GM19328 (cell line): ENCODE results near the gene LIMS2.

ENCODE experiments used
- ATAC-seq: cut with Tn5 transposase; IDR thresholded peaks from one replicate; pipeline ENCODE4 v1.9.1; 2021; ENCODE audit warnings: mild to moderate bottlenecking, moderate library complexity; ENCODE audit not compliant: unreplicated experiment

The LIMS2 gene

DNA sequence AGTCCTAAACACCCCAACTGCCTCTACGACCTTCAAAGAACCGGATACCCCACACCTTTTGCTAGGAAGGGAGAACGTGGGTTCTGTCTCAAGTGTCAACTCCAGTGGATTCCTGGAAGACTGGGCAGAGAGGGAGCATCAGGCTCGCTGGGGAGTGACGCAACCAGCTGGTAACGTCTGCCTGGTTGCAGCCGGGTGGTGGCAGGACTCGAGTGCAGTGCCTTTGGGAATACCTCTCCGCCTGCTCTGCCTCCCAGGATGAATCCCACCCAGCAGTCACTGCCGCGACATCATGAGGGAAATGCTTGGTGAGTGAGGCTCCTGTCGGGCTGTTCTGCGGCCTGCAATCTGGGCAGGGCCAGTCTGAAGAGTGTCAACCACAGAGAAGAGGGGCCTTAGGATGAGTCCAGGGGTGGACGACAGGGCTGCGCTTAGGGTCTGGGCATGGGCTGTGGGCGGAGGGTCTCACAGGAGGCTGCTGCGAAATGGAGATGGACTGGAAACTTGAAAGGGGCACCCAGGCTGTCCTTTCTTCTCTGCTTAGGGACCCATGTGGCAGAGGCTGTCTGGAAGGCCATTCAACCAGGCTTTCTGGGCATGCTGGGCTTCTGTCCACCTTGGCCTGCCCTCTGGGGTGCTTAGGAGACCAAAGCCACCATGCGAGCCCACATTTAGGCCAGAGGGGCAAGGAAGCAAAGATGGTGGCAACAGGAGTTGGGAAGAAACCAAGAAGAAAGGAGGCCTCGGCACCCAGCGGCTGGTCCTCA lies 16.5 kb downstream of the LIMS2 start:
- ATAC-seq = no peak

DNA sequence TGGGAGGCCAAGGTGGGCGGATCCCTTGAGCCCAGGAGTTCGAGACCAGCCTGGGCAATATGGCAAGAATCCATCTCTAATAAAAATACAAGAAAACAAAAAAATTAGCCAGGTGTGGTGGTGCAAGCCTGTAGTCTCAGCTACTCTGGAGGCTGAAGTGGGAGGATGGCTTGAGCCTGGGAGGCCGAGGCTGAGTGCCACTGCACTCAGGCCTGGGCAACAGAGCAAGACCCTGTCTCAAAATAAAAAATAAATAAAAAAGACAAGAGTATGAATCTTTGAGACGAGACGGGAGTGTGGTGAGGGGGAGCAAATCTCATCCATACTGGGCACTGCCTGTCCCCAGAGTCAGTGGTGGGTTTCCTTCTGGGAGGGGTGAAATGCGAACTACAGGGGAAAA lies 17.2 kb downstream of the LIMS2 start:
- ATAC-seq = no peak

DNA sequence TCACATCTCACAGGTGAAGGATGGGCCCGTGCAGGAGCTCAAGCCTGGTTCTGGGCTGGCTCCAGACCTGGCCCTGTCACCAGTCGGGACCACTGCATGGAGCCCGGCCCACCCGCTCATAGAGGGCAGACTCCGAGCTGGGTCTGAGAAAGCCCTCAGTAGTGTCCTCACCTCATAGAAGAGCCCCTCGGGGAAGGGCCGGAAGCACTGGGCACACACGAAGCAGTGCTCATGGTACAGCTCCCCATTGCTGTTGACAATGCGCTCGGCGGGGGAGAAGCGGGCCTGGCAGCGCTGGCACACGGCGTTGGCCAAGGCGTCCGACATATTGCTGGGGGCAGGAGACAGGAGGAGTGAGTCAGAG lies 18.1 kb downstream of the LIMS2 start:
- ATAC-seq = no peak

DNA sequence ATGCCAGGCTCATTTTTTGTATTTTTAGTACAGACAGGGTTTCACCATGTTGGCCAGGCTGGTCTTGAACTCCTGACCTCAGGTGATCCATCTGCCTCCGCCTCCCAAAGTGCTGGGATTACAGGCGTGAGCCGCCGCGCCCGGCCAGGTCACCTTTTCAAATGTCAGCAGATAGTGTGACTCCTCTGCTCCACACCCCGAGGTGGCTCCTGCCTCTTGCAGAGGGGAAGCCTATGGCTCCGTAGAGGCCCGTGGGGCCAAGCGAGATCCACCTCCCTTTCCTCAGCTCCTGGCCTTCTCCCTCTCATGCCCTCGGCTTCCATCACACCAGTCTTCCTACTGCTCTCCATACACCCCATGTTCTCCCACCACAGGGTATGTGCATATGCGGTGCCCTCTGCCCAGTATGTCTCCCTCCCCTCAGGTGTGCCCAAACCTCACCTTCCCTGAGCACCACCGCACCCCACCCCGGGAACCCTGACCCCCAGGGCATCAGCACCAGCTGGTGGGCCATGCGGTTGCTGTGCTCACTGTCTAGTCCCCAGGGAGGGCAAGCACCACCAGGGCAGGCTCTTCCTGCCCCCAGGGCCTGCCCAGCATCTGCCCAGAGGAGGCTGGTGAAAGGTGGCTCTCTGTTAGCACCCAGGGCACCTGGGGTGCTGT lies 18.6 kb downstream of the LIMS2 start:
- no peak for ATAC-seq

DNA sequence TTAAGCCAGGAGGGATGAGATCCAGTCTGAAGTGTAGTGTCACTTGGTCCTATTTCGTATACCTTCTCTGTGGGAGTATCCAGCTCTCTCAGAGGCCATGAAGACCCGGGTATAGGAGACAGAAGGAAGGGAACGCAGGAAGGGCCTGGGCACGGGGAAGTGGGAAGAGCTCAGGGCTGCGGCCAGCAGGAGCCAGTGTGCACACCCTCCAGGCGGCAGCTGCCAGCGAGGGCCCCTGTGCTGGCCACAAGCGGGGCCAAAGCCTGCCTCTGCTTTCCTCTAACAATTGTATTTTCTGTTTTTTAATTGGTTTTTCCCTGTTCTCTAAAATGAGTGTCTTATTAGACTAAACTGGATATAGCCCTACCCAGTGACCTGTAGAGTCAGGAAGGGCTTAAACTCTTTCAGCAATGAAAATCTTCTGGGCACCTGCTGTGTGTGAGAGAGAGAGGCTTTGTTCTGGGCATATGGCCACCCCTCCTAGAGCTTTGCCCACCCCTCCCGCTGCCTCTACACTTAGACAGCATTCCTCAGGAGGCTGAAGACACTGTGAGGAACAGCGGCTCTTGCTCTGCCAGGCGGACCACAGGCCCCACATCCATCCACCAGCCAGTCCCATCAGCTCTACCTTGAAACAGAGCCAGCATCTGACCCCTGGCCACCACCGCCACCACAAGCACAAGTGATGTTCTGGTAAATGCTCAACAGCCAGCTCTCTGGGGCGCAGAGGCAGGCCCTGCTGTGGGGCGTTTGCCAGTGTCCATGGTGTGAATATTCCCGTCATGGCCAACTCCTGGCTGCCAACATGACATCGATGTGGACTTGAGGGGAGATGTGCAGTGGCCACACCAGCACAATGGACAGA lies 19.9 kb downstream of the LIMS2 start:
- no peak for ATAC-seq

DNA sequence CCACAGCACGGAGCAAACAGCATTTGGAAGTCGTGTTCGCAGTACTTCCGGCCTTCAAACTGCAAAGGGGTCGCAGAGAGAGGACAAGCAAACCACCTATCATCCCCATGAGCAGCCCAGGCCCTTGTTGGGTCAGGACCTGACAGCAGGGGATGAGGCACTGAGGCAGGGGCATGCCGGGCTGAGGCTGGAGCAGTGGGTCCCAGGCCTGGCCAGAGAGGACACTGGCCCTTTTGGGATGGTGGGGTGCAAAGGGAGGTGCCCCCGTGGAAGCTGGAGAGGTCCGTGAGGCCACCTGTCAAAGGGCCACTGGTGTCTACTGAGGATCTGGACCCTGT lies 20.5 kb downstream of the LIMS2 start:
- no peak for ATAC-seq

DNA sequence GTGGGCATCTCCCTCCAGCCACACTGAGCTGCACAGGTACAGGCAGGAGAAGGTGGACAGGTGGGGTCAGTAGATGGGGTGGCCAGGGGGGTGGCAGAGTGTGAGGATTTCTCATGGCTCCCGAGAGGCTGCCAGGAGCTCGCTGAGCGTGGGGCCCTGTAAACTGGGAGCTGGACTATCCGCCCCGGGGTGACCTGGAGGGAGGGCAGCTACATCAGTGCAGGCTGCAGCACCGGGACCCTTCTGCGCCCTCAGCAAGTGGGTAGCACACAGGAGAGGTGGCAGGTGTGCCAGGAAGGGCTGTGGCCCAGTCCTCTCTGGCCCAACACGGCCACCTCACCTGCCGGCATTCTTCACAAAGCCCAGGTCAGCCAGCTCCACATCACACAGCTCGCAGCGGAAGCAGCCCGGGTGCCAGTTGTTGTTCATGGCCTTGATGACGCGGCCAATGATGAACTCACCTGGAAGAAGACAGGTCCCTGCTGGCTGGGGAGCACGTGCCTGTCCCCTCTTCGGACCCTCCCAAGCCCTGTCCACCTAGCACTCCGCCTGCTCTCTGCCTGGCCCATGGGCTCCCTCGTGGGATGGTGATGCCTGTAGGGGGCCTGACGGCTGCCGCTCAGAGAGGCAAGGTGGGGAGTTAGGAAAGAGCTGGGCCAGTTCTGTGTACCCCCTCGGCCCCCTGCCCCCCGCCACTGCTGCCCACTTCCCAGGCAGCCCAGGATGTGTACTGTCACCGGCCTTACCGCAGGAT lies 21.1 kb downstream of the LIMS2 start:
- no peak for ATAC-seq

DNA sequence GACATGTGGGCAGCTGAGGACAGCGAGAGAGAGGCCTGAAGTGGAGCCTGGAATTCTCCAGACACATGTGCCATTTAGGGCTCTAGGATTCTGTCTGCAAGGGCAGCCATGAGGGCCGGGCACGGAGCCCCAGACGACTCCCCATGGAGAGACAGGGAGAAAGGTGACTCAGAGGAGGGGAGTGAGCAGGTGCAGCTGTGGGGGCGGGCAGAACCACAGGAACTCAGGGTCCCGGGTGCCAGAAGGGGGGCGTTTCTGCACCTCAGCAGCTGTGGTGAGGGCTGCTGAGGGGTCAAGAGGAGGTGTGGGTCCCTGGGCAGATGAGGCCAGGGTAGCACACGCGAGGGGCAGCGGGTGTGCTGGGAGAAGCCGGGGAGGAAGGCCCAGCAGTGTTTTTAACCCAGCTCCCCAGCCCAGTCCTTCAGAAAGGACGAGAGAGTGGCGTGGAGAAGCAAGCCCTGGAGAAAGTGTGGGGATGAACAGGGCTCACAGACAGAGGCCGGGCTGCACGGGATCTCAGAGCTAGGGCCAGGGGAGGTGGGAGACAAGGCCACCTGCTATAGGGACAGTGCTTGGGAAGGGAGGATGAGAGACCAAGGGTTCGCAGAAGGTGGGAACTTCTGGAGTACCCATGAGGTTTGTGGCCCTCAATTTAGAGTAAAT lies 21.8 kb downstream of the LIMS2 start:
- no peak for ATAC-seq

DNA sequence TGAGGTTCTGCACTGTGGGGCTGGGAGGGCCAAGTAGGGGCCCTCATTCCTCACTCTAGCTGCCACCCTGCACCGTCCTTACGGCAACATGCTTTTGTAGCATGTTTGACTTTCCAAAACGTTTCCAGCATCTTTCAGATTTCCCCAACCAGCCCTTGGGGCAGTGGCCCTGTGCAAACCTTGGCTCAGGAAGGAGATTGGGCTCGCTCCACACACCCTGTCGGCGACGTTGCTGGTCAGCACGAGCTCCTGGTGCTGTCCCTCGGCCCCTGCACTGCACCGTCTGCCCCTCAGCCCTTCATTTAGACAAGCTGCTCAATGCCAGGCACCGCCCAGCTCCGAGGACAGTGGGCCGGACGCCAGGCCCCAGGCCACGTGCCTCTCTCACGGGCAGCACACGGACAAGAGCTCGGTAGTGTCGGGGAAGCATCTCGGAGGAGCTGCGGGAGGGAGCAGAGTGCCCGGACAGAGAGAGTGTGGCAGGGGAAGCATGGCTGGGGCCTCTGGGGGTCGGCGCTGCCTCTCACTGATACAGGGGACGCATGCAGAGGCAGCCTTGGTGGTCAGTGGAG lies 22.5 kb downstream of the LIMS2 start:
- no peak for ATAC-seq

DNA sequence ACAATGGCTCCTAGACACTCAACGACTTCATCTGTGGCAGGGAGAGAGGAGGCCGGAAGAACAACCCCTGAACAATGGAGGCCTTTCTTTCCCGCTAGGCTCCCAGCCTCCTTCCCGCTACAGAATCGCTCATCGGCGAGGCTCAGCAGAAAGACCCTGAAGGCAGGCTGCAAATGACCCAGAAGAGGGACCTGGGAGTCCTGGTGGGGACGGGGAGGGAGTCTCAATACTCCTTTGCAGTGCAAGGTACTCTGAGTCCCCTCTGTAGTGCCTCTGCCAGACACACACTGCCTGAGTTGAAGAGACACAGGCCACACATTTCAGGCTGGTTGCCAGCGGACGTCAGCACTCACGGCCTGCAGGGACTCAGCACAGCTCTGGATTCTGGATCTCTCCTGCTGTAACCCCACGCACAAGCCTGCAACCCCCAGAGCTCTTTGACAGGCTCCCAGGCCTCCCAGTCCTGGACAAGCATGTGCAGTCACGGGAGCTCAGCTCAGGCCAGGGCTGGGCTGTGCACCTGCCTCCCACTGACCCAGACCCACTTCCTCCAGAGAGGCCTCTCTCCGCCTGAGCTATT lies 23.3 kb downstream of the LIMS2 start:
- ATAC-seq = no peak

DNA sequence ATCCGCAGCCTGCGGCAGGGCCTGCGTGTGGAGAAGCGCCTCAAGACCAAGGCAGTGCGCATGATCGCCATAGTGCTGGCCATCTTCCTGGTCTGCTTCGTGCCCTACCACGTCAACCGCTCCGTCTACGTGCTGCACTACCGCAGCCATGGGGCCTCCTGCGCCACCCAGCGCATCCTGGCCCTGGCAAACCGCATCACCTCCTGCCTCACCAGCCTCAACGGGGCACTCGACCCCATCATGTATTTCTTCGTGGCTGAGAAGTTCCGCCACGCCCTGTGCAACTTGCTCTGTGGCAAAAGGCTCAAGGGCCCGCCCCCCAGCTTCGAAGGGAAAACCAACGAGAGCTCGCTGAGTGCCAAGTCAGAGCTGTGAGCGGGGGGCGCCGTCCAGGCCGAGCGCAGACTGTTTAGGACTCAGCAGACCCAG lies 23.9 kb downstream of the LIMS2 start:
- no peak for ATAC-seq

DNA sequence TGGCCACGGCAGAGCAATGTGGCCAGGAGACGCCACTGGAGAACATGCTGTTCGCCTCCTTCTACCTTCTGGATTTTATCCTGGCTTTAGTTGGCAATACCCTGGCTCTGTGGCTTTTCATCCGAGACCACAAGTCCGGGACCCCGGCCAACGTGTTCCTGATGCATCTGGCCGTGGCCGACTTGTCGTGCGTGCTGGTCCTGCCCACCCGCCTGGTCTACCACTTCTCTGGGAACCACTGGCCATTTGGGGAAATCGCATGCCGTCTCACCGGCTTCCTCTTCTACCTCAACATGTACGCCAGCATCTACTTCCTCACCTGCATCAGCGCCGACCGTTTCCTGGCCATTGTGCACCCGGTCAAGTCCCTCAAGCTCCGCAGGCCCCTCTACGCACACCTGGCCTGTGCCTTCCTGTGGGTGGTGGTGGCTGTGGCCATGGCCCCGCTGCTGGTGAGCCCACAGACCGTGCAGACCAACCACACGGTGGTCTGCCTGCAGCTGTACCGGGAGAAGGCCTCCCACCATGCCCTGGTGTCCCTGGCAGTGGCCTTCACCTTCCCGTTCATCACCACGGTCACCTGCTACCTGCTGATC lies 24.4 kb downstream of the LIMS2 start:
- ATAC-seq = no peak

DNA sequence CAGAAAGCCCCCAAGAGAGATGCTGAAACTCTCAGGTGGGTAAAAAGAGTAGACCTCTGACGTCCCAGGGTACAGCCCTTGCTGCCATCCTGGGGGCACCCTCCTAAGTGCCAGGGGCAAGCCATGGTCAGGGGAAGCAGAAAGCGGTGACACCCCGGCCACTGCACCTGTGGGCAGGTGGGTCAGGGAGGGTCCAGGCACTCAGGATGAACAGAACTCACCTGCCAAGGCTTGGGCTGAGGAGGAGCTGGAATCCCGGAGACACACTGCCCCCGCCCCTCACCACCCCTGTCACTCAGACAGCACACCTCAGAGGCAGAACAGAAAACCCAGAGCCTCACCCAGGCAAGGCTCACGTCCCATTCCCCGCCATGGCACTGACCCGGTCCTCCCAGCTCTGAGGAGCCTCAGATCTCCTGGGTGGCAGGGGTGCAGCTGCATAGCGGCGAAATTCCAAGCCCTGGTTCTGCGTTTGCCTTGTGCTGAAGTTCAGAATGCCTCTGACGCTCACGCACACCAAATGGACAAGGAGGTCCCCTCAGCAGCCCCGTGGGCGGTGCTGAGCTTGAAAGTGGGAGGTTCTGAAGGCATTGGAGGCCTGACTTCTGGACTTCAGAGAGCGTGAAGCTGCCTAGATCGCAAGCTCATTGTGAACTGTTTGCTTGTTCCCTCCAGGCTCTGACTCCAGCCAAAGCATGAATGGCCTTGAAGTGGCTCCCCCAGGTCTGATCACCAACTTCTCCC lies 25.1 kb downstream of the LIMS2 start:
- ATAC-seq = no peak

DNA sequence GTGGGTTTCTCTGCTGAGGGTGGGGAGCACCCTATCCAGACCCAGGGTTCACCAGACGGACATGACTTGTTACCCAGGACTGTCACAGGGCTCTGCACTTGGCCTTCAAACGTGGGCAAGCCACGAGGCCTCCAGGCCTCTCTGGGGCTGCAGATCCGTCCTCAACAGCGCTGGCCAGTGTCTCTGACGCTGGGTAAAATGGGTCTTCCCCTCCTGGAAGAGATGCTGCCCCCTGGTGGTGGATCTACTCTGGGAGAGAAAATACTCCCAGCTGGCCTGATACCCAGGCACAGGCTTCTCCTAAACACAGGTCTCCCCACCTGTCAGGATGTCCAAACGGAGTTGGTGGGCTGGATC lies 25.7 kb downstream of the LIMS2 start:
- no peak for ATAC-seq

DNA sequence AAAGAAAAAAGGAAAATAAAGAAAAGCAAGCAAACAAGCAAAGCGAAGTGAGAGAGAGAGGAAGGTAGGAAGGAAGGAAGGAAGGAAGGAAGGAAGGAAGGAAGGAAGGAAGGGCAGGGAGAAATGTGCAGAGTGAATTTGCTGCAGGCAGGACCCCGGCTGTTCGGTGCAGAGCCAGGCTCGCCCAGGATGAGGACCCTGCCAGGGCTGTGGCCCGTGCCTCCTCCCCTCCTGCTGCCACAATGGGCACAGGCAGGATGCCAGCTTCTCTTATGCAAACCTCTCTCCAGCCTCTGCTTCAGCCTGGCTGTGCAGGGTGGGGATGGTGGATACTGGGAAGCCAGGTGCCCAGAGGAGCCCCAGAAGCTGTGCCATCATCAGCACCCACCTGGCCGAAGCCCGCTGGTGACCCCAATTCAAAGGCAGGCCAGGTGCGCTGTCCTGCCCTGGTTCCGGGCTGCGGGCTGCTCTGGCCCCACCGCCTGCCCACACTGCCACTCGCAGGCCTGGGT lies 26.2 kb downstream of the LIMS2 start:
- ATAC-seq = no peak

DNA sequence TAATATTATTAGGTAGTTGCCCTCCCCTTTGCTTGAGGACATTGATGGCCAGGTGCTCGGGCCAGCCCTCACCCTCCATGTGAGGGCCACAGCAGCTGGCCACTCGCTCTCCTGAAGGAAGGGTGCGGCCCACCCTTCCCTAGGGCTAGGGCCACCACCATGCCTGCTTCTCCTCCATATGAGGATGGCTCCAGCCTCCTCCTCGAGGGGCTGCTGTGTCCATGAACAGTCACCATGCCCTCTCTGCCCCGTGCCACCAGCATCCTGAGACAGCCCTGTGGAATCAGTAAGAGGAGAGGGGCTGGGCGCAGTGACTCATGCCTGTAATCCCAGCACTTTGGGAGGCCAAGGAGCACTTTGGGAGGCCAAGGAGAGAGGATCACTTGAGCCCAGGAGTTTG lies 27.0 kb downstream of the LIMS2 start:
- no peak for ATAC-seq

DNA sequence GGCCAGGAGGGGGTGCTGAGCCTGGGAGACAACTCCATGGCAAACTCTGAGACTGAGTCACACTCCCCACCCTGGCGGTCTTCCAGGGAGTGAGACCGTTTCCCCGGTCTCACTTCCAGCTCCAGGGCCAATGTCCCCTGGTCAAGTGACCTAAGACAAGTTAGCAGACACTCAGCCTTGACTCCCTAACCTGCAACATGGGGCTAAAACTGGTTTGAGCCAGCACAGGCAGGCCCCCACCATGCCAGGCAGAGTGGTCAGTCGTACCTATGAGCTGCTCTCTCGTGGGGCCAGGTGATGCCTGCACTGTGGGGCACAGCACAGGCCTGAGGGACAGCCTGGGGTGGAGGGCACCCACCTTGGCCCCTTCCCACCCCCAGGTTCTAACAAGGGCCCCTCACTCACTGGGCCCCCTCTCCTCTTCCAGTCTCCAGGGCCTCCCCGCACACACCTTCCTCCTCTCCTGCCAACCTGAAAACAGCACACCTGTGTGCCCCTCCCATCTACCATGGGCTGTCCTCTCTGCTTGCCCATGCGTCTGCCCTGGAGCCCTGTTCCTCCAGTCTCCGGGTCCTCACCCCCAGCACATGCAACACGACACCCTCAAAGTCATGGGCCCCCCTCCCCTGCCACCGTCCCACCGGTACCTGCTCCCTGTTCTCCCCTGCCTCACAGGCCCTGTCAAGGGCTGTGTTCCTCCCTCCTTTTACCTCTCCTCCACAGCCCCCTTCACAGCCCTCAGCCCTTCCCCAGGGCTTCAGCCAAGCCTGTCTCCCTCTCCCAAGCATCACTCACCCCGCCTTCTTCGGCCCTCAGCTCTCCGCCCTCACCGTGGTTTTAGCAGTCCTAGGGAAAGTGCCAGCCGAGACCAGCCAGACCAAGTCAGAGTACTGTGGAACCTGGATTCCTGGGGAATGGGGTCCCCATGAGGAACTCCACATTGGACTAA lies 27.8 kb downstream of the LIMS2 start:
- no peak for ATAC-seq
